CD14-positive monocyte (primary cell): ENCODE measurements around the gene ACY1. TPM values are rescaled to one million over a fixed set of nuclear protein-coding genes. Genes with fewer than 3 reads are reported as not detected.

Experiments
- DNase-seq, 3 donors: peaks; one replicate each; pipeline ENCODE4 v3.0.0-alpha.2; 2011 to 2022
- H2AFZ ChIP-seq: 2 replicates; pipeline ENCODE4 v1.6.0; 2012; ENCODE audit warnings: mild to moderate bottlenecking, low read depth, low read length, inconsistent platforms; ENCODE audit not compliant: insufficient read depth, poor library complexity, severe bottlenecking
- H3K27ac ChIP-seq, 2 donors: 1 replicate in 1 of 2; 2 replicates in 1 of 2; pipeline ENCODE4 v1.5.1; 2012 to 2013; ENCODE audit warnings: low read length in 2 of 2, control low read depth in 1 of 2, inconsistent platforms in 1 of 2, low read depth in 1 of 2, mild to moderate bottlenecking in 1 of 2
- H3K27me3 ChIP-seq, 2 donors: one replicate each; pipeline versions ENCODE4 v1.6.0 to v1.6.1; 2011 to 2013; ENCODE audit warnings: low read length in 2 of 2; ENCODE audit not compliant: control insufficient read depth in 2 of 2, insufficient read depth in 2 of 2
- H3K36me3 ChIP-seq, 2 donors: replicated peaks in 1 of 2; 1 replicate in 1 of 2; 2 replicates in 1 of 2; pipeline versions ENCODE4 v1.5.1 to v1.6.1; 2012 to 2013; ENCODE audit warnings: low read length in 2 of 2, control low read depth in 1 of 2, inconsistent platforms in 1 of 2, mild to moderate bottlenecking in 1 of 2; ENCODE audit not compliant: insufficient read depth in 2 of 2, control insufficient read depth in 1 of 2
- H3K4me1 ChIP-seq, 2 donors: 1 replicate in 1 of 2; 2 replicates in 1 of 2; pipeline versions ENCODE4 v1.5.1 to v1.6.1; 2012 to 2013; ENCODE audit warnings: low read length in 2 of 2, control low read depth in 1 of 2, inconsistent platforms in 1 of 2, mild to moderate bottlenecking in 1 of 2, moderate library complexity in 1 of 2; ENCODE audit not compliant: insufficient read depth in 2 of 2, control insufficient read depth in 1 of 2
- H3K4me2 ChIP-seq: replicated peaks from 2 replicates; pipeline ENCODE3; 2012; ENCODE audit warnings: low read length, moderate library complexity, mild to moderate bottlenecking; ENCODE audit not compliant: poor library complexity, severe bottlenecking; ENCODE audit errors: extremely low read depth
- H3K4me3 ChIP-seq, 3 experiments: fragments of 200-600 bp in 1 of 3; sonication (generic) in 1 of 3; replicated peaks in 1 of 3; 1 replicate in 2 of 3; 2 replicates in 1 of 3; pipeline ENCODE4 v1.5.1; 2011 to 2013; ENCODE audit warnings: low read length in 3 of 3, mild to moderate bottlenecking in 3 of 3, control low read depth in 2 of 3, low read depth in 2 of 3, inconsistent platforms in 1 of 3, moderate library complexity in 1 of 3
- H3K79me2 ChIP-seq: 2 replicates; pipeline ENCODE4 v1.6.0; 2012; ENCODE audit warnings: mild to moderate bottlenecking, control low read depth, inconsistent platforms, low read length, moderate library complexity; ENCODE audit not compliant: insufficient read depth
- H3K9ac ChIP-seq: 2 replicates; pipeline ENCODE4 v1.6.0; 2017; ENCODE audit warnings: low read length, mild to moderate bottlenecking; ENCODE audit not compliant: insufficient read depth, poor library complexity, severe bottlenecking
- H3K9me3 ChIP-seq, 2 donors: replicated peaks in 1 of 2; 1 replicate in 1 of 2; 2 replicates in 1 of 2; pipeline versions ENCODE4 v1.5.1 to v1.6.1; 2012 to 2013; ENCODE audit warnings: low read length in 2 of 2, control low read depth in 1 of 2; ENCODE audit not compliant: control insufficient read depth in 1 of 2, insufficient read depth in 1 of 2
- H4K20me1 ChIP-seq: 2 replicates; pipeline ENCODE4 v1.6.0; 2012; ENCODE audit warnings: mild to moderate bottlenecking, low read length, control low read depth, moderate library complexity; ENCODE audit not compliant: insufficient read depth
- H3K27ac Mint-ChIP-seq, 7 donors: one replicate each; pipeline ENCODE4 v1.8.0; 2020; ENCODE audit warnings: mild to moderate bottlenecking in 7 of 7, mixed read lengths in 7 of 7, moderate library complexity in 6 of 7, inconsistent platforms in 2 of 7
- H3K27me3 Mint-ChIP-seq, 3 donors: one replicate each; pipeline ENCODE4 v1.8.0; 2021 to 2022; ENCODE audit warnings: low read depth in 3 of 3, mild to moderate bottlenecking in 3 of 3, mixed read lengths in 3 of 3, moderate library complexity in 3 of 3, inconsistent platforms in 1 of 3
- H3K36me3 Mint-ChIP-seq, 2 donors: one replicate each; pipeline ENCODE4 v1.8.0; 2020; ENCODE audit warnings: mixed read lengths in 2 of 2, inconsistent platforms in 1 of 2, mild to moderate bottlenecking in 1 of 2
- H3K4me1 Mint-ChIP-seq: one replicate; pipeline ENCODE4 v1.8.0; 2020; ENCODE audit warnings: mild to moderate bottlenecking, mixed read lengths
- H3K4me3 Mint-ChIP-seq, 2 donors: one replicate each; pipeline ENCODE4 v1.8.0; 2020; ENCODE audit warnings: mild to moderate bottlenecking in 2 of 2, mixed read lengths in 2 of 2, moderate library complexity in 1 of 2
- H3K9me3 Mint-ChIP-seq, 7 donors: one replicate each; pipeline ENCODE4 v1.8.0; 2020 to 2022; ENCODE audit warnings: mixed read lengths in 7 of 7, mild to moderate bottlenecking in 6 of 7, moderate library complexity in 6 of 7, inconsistent platforms in 2 of 7
- CTCF ChIP-seq: fragments of 200-600 bp; IDR thresholded peaks from one replicate; pipeline ENCODE4 v1.8.0; 2022; ENCODE audit warnings: antibody characterized with exemption, mild to moderate bottlenecking
- WGBS: methylation state at CpG from one replicate; pipeline ENCODE4 v1.1.5; 2013; ENCODE audit warnings: missing lambda C conversion rate; ENCODE audit not compliant: insufficient coverage; 5-methylcytosine and 5-hydroxymethylcytosine counted together
- intact Hi-C, 2 donors: fragments of 100-400 bp; cut with micrococcal nuclease; formaldehyde crosslinking; loops; one replicate each; pipeline versions ENCODE4 v1.15.0 to v1.15.1; 2023
- polyA plus RNA-seq, 3 donors: library from polyadenylated mRNA; depleted of rRNA in 1 of 3; unstranded in 2 of 3; stranded (reverse) in 1 of 3; fragments of 300-500 nt in 2 of 3; fragments of >200 nt in 1 of 3; fragmentation: Illumina TruSeq in 2 of 3; gene quantifications; 1 replicate in 2 of 3; 2 replicates in 1 of 3; pipeline ENCODE4 v1.2.3, GENCODE V29; 2012 to 2021

Gene ACY1
- polyA plus RNA-seq, 3 donors, result 13.3 to 18.0 (median 14.5) TPM

- H3K27me3 Mint-ChIP-seq, result peaks cover 0 to 5% (median 0%) of the 10 kb centered on the region in 3 donors
- Histone ChIP-seq H3K36me3 (no peaks in the 10 kb centered on the region), H2AFZ (no peak overlapping the region), H3K27me3 (no peaks in the 10 kb centered on the region), H3K4me1 (no peaks in the 10 kb centered on the region), H3K9ac (no peak overlapping the region), H3K4me2 (no peak overlapping the region), H4K20me1 (no peaks in the 10 kb centered on the region), H3K27ac (no peak overlapping the region), H3K9me3 (no peaks in the 10 kb centered on the region), H3K79me2 (no peaks in the 10 kb centered on the region), H3K4me3 (no peak overlapping the region)
- no peaks in the 10 kb centered on the region for H3K36me3 Mint-ChIP-seq
- no peak overlapping the region for H3K4me3 Mint-ChIP-seq
- DNase-seq, result no peak
- 94% methylated on average over 21 of the region's 21 CpGs for WGBS
- TF ChIP-seq CTCF, result no peak
- intact Hi-C loops, result no loop called here
- no peak overlapping the region for H3K27ac Mint-ChIP-seq
- H3K9me3 Mint-ChIP-seq, result no peaks in the 10 kb centered on the region
- H3K4me1 Mint-ChIP-seq, result peaks cover 4% of the 10 kb centered on the region
These were observed 35.1 kb downstream of the ACY1 start for GRCh38 chr3:52018319-52019000.

GRCh38 chr3:52019352-52020080, 36.2 kb downstream of the ACY1 start:
- Mint-ChIP-seq H3K27me3 (peaks cover 0 to 5% (median 0%) of the 10 kb centered on the region in 3 donors), H3K9me3 (no peaks in the 10 kb centered on the region), H3K4me3 (no peak overlapping the region), H3K4me1 (peaks cover 4% of the 10 kb centered on the region), H3K36me3 (no peaks in the 10 kb centered on the region), H3K27ac (no peak overlapping the region)
- no peak overlapping the region for H3K4me3 ChIP-seq
- no peaks in the 10 kb centered on the region for H4K20me1 ChIP-seq
- no peaks in the 10 kb centered on the region for H3K27me3 ChIP-seq
- no peaks in the 10 kb centered on the region for H3K79me2 ChIP-seq
- no peaks in the 10 kb centered on the region for H3K36me3 ChIP-seq
- TF ChIP-seq CTCF, result no peak
- intact Hi-C loops, result no loop called here
- no peak overlapping the region for H3K4me2 ChIP-seq
- H3K27ac ChIP-seq, result no peak overlapping the region
- H3K4me1 ChIP-seq, result no peaks in the 10 kb centered on the region
- no peak overlapping the region for H3K9ac ChIP-seq
- H3K9me3 ChIP-seq, result no peaks in the 10 kb centered on the region
- no peak for DNase-seq
- no peak overlapping the region for H2AFZ ChIP-seq
- WGBS, result 100% methylated on average over 8 of the region's 17 CpGs
